ENCODE measurements around the gene FHIT.

The FHIT gene

GRCh38 chr3:60070366-60070765 lies 1180.9 kb downstream of the FHIT start:
- no peaks in the 10 kb centered on the region for H3K36me3 Mint-ChIP-seq (ENCODE audit: low read depth)
- no peak for DNase-seq
- H3K27ac Mint-ChIP-seq: no peak overlapping the region
- H3K9me3 Mint-ChIP-seq: no peaks in the 10 kb centered on the region
- no peaks in the 10 kb centered on the region for H3K27me3 Mint-ChIP-seq
- peaks cover 48% of the 10 kb centered on the region for H3K4me1 Mint-ChIP-seq (ENCODE audit: low read depth)
- no peak overlapping the region for H3K4me3 Mint-ChIP-seq

DNA sequence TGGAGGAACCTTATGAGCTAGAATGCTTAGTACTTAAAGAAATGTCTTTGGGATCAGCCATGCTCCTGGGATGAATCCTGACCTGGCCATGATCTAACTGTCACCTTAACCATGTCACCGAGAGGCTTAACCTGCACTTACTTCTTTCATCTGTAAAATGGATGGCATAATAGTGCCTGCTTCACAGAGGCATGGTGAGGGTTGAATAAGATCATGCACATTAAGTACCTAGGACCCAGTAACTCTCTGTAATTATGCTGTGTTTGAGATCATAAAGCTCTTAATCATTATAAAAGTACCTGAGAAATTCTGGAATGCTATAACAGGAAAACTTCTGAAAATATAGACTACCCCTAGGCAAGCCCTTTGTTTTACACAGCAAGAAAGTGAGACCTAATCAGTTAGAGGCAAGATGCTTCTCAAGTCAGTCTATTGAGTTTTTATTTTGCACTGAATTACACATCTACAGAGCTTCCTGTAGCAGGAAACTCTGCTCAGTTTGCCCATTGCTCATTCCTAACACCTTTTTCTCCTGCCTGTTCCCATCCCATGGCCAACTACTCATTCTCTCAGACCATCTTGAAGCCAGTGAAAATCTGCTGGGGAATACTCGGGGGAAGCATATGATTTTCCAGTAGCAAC lies 1185.9 kb downstream of the FHIT start:
- DNase-seq: no peak
- H3K27ac Mint-ChIP-seq: peak overlapping the region; percentile 80
- H3K4me3 Mint-ChIP-seq: no peak overlapping the region
- peaks cover 66% of the 10 kb centered on the region for H3K4me1 Mint-ChIP-seq (ENCODE audit: low read depth)
- H3K27me3 Mint-ChIP-seq: no peaks in the 10 kb centered on the region
- no peaks in the 10 kb centered on the region for H3K36me3 Mint-ChIP-seq (ENCODE audit: low read depth)
- H3K9me3 Mint-ChIP-seq: no peaks in the 10 kb centered on the region

DNA sequence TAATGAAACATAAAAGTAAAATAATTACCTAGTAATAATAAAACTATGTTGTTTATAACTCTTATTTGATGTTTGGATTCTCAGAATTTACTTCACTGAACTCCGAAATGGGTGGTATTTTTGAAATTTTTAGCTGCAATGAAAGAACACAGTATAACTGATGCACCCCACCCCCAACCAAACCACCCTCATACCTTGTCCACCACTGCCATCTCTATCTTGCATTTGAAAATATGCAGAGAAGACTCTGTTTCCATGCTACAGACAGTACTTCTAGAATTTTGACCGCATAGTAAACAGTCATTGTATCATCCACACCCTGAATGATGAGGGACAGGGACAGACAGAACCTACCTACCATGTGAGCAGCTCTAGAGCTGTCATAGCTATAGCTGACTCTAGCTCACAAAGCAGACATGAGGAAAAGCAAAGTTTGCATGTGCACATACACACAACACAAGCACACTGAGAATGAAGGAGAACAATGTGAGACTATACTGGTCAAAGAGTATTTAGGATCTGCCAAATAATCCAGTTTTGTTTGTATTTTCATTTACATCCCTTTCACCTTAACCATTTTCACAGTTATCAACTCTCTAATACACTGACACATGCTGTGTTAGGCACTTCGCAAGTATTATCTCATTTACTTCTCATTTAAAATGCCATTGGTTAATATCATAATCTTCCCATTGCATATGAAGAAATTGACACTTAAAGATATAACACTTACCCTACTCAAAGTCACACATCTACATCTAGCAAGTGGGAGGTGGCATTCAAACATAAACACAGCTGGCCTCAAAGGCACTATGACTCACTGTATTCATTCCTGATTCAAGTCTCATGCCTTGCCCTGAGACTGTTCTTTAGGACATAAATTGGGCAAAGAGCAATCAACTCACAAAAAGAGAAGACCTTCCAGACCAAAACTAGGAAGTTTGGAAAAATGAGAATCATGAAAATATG lies 1186.8 kb downstream of the FHIT start:
- Mint-ChIP-seq H3K36me3 (ENCODE audit: low read depth) (no peaks in the 10 kb centered on the region), H3K4me3 (no peak overlapping the region), H3K9me3 (no peaks in the 10 kb centered on the region), H3K4me1 (ENCODE audit: low read depth) (peaks cover 65% of the 10 kb centered on the region), H3K27ac (peak overlapping the region; percentile 80), H3K27me3 (no peaks in the 10 kb centered on the region)
- DNase-seq: no peak

DNA sequence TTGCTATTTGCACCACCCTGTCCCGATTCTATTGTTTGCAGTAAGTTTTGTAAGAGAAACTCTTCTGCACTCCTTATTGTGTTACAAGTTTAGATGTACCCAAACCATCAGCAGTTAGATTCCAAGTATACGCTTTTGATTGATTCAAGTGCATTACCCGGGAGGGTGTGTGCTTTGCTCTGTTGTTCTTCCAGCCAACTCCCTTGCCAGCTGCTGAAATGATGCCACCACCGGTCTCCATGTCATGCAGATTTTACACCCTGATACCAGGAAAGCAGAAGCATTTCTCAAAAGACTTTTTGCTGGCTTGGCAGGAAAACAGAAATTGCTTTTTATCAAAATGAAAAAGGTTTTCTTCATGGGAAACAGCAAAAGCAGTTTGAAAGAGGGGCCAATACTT lies 1194.8 kb downstream of the FHIT start:
- peaks cover 8% of the 10 kb centered on the region for H3K9me3 Mint-ChIP-seq
- DNase-seq: no peak
- H3K27ac Mint-ChIP-seq: peak overlapping the region; percentile 67
- H3K4me3 Mint-ChIP-seq: peak overlapping the region; percentile 2
- peaks cover 3% of the 10 kb centered on the region for H3K36me3 Mint-ChIP-seq (ENCODE audit: low read depth)
- H3K27me3 Mint-ChIP-seq: no peaks in the 10 kb centered on the region
- peaks cover 64% of the 10 kb centered on the region for H3K4me1 Mint-ChIP-seq (ENCODE audit: low read depth)

- no peak for DNase-seq
- peak overlapping the region; percentile 2 for H3K4me3 Mint-ChIP-seq
- no peaks in the 10 kb centered on the region for H3K27me3 Mint-ChIP-seq
- H3K36me3 Mint-ChIP-seq (ENCODE audit: low read depth): peaks cover 3% of the 10 kb centered on the region
- H3K4me1 Mint-ChIP-seq (ENCODE audit: low read depth): peaks cover 60% of the 10 kb centered on the region
- peak overlapping the region; percentile 71 for H3K27ac Mint-ChIP-seq
- H3K9me3 Mint-ChIP-seq: peaks cover 8% of the 10 kb centered on the region
These were observed 1195.5 kb downstream of the FHIT start for GRCh38 chr3:60055765-60056164.

GRCh38 chr3:60053526-60054265 lies 1197.6 kb downstream of the FHIT start:
- Mint-ChIP-seq H3K9me3 (peaks cover 7% of the 10 kb centered on the region), H3K27me3 (no peaks in the 10 kb centered on the region), H3K27ac (peak overlapping the region; percentile 79), H3K4me3 (no peak overlapping the region), H3K4me1 (ENCODE audit: low read depth) (peaks cover 63% of the 10 kb centered on the region), H3K36me3 (ENCODE audit: low read depth) (peaks cover 3% of the 10 kb centered on the region)
- DNase-seq: no peak

GRCh38 chr3:60048447-60048848 lies 1202.8 kb downstream of the FHIT start:
- H3K4me3 Mint-ChIP-seq: peak overlapping the region; percentile 54
- DNase-seq: peak; percentile 42
- peak overlapping the region; percentile 93 for H3K27ac Mint-ChIP-seq
- peaks cover 51% of the 10 kb centered on the region for H3K4me1 Mint-ChIP-seq (ENCODE audit: low read depth)
- no peaks in the 10 kb centered on the region for H3K27me3 Mint-ChIP-seq
- peaks cover 12% of the 10 kb centered on the region for H3K36me3 Mint-ChIP-seq (ENCODE audit: low read depth)
- H3K9me3 Mint-ChIP-seq: peaks cover 18% of the 10 kb centered on the region

DNA sequence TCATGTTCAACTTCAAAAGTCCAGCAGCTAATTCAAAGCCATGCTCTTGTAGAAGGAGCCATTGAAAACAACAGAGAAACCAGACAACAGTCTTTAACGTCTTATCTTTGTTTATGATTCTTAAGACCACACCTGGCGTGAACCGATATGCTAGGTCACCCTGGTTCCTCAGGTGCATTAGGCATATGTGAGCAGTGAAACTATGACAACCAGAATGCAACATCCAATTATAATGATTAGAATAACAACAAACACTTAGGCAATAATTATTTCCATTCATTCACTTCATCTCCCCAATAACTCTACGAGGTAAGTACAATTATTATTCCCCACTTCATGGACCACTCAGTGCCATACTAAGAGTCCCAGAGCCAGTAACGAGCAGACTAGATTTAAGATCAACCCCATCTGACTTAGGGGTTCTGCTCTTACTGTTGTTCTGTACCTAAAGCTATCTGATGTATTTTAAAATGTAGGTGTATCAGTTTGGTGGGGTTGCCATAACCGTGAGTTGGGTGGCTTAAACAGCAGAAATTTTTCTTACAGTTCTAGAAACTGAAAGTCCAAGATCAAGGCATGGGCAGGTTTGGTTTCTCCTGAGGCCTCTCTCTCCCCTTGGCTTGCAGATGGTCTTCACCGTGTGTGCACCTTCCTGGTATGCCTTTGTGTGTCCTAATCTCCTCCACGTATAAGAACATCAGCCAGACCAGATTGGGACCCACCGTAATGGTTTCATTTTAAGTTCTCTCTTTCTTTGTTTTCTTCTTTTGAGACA lies 1203.6 kb downstream of the FHIT start:
- H3K36me3 Mint-ChIP-seq (ENCODE audit: low read depth): peaks cover 12% of the 10 kb centered on the region
- H3K4me3 Mint-ChIP-seq: peak overlapping the region; percentile 54
- no peaks in the 10 kb centered on the region for H3K27me3 Mint-ChIP-seq
- peak overlapping the region; percentile 93 for H3K27ac Mint-ChIP-seq
- peaks cover 20% of the 10 kb centered on the region for H3K9me3 Mint-ChIP-seq
- no peak for DNase-seq
- H3K4me1 Mint-ChIP-seq (ENCODE audit: low read depth): peaks cover 44% of the 10 kb centered on the region

- Mint-ChIP-seq H3K27ac (no peak overlapping the region), H3K4me3 (no peak overlapping the region), H3K27me3 (no peaks in the 10 kb centered on the region), H3K36me3 (ENCODE audit: low read depth) (peaks cover 12% of the 10 kb centered on the region), H3K9me3 (peaks cover 20% of the 10 kb centered on the region), H3K4me1 (ENCODE audit: low read depth) (peaks cover 39% of the 10 kb centered on the region)
- no peak for DNase-seq
These were observed 1205.0 kb downstream of the FHIT start for GRCh38 chr3:60046210-60046609.

DNA sequence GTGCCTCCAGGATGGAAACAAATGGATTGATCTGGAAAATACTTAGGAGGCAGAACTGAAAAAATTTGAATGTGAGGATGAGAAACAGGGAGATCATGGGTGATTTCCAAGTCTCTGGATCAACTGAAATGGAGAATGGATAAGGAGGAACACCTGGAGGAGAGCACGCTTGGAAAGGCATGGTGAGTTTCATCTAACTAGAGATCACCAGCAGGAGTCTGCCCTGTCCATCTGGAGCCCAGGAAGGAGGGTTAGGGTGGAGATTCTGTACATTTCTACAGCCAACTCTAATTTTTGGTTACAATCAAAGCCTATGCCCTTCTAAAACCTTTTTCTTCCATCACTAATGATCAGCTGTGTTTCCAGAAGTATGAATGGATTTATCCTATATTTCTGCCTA lies 1205.6 kb downstream of the FHIT start:
- Mint-ChIP-seq H3K36me3 (ENCODE audit: low read depth) (peaks cover 12% of the 10 kb centered on the region), H3K27me3 (no peaks in the 10 kb centered on the region), H3K4me1 (ENCODE audit: low read depth) (peaks cover 40% of the 10 kb centered on the region), H3K27ac (no peak overlapping the region), H3K9me3 (peaks cover 20% of the 10 kb centered on the region), H3K4me3 (no peak overlapping the region)
- no peak for DNase-seq

GRCh38 chr3:60036803-60037202 lies 1214.4 kb downstream of the FHIT start:
- no peaks in the 10 kb centered on the region for H3K9me3 Mint-ChIP-seq
- H3K4me1 Mint-ChIP-seq (ENCODE audit: low read depth): peaks cover 21% of the 10 kb centered on the region
- DNase-seq: no peak
- no peaks in the 10 kb centered on the region for H3K36me3 Mint-ChIP-seq (ENCODE audit: low read depth)
- no peak overlapping the region for H3K4me3 Mint-ChIP-seq
- no peaks in the 10 kb centered on the region for H3K27me3 Mint-ChIP-seq
- no peak overlapping the region for H3K27ac Mint-ChIP-seq

DNA sequence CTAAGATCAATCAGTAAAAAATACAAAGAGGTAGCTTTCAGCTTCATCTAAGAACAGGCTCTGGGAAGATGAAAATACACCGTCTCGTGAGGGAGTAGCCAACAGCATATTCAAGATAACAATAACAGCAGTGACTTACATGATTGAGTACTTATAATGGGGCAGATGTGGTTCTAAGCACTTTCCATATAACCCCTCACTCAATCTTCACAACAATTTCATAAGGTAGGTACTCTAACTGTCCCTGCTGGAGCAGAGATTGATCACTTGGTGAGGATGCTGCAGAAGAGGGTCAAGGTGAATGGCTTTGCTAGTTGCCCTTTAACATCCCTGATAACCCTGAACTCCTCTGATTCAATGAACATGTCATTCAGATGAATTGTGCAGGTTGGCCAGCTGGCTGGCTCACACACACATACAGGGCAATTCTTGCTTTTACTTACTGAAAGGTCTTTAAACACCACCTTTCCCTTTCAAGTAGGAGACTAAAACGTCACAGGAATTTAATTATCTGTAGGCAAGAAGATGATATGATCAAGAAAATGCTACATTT lies 1217.3 kb downstream of the FHIT start:
- H3K36me3 Mint-ChIP-seq (ENCODE audit: low read depth): no peaks in the 10 kb centered on the region

DNA sequence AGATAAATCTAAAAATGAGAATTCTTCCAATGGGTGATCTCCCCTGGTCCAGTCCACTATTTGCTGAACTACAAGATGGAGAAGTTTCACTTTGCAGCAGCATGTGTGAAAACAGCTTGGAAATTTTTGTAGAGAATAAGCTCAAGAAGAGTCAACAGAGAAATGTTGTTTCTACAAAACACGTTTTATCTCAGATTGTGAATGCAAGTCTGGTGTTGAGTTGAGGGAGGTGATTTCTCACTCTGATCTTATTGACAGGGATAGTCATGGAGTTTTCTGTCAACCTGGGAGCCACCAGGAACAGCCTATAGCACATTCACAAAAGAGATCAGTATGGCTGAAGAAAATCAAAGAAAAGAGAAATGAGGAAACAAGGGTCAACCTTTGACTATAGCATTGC lies 1220.3 kb downstream of the FHIT start:
- H3K9me3 Mint-ChIP-seq: no peaks in the 10 kb centered on the region
- no peak overlapping the region for H3K4me3 Mint-ChIP-seq
- H3K4me1 Mint-ChIP-seq (ENCODE audit: low read depth): peaks cover 37% of the 10 kb centered on the region
- H3K36me3 Mint-ChIP-seq (ENCODE audit: low read depth): no peaks in the 10 kb centered on the region
- DNase-seq: no peak
- no peak overlapping the region for H3K27ac Mint-ChIP-seq
- no peaks in the 10 kb centered on the region for H3K27me3 Mint-ChIP-seq

More for the DNA sequence above, 1217.3 kb downstream of the FHIT start:
- Mint-ChIP-seq H3K9me3 (no peaks in the 10 kb centered on the region), H3K4me1 (ENCODE audit: low read depth) (peaks cover 23% of the 10 kb centered on the region), H3K27me3 (no peaks in the 10 kb centered on the region), H3K4me3 (no peak overlapping the region), H3K27ac (no peak overlapping the region)
- DNase-seq: no peak

GRCh38 chr3:60028233-60028632 lies 1223.0 kb downstream of the FHIT start:
- Mint-ChIP-seq H3K4me1 (ENCODE audit: low read depth) (peaks cover 49% of the 10 kb centered on the region), H3K9me3 (no peaks in the 10 kb centered on the region), H3K4me3 (no peak overlapping the region), H3K27me3 (no peaks in the 10 kb centered on the region), H3K36me3 (ENCODE audit: low read depth) (no peaks in the 10 kb centered on the region), H3K27ac (peak overlapping the region; percentile 4)
- no peak for DNase-seq

Measured in activated T-cell treated with anti-CD3 and anti-CD28 coated beads, Interleukin-2, amount 50 U/mL, for 24 hours (primary cell).